GDM1 (cell line): ENCODE measurements around the gene SELENOV.

ENCODE experiments used
- DNase-seq: peaks from one replicate; lab custom pipeline; 2025; lab: John Stamatoyannopoulos, UW

Gene SELENOV

DNA sequence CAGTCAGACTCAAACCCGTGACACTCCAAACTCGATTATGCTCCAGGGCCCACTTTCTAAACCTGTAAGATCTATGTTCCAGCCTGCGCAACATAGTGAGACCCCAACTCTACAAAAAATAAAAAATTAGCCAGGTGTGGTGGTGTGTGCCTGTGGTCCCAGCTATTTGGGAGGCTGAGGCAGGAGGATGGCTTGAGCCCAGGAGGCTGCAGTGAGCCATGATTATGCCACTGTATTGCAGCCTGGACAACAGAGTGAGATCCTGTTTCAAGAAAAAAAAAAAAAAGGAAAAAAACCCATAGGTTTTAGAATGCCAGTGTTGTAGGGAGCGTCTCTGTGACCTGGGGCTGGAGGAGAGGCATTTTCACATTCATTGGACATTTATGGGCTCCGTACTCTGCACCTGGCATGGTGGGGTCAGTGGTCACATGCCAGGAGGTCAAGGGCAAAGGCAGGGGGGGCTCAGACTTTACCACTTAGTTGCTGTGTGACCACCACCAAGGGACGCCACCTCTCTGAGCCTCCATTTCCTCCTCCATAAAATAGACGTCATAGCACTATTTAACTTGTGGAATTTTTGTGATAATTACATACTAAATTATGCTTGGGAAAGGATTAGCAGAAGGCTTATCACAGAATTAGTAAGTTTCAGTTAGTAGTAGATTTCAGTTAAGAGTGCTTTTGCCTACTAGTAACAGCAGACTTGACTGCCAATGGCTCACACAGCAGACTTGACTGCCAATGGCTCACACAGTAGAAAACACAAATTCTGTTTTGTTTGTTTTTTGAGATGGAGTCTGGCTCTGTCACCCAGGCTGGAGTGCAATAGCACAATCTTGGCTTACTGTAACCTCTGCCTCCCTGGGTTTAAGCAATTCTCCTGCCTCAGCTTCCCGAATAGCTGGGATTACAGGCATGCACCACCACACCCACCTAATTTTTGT lies 5.9 kb downstream of the SELENOV start:
- DNase-seq = no peak

- no peak for DNase-seq
Measured at GRCh38 chr19:39524495-39524894, 9.6 kb downstream of the SELENOV start.

- no peak for DNase-seq
Measured at GRCh38 chr19:39525205-39525604, 10.3 kb downstream of the SELENOV start.

- DNase-seq = no peak
Measured at GRCh38 chr19:39531834-39532232, 16.9 kb downstream of the SELENOV start.

GRCh38 chr19:39532233-39533002 lies 17.5 kb downstream of the SELENOV start, which contains the start of gene EID2B:
EID2B (minus strand) TSS chr19:39532852; CDS start chr19:39532802, 50 bp downstream.
- peak; percentile 95 for DNase-seq

DNA sequence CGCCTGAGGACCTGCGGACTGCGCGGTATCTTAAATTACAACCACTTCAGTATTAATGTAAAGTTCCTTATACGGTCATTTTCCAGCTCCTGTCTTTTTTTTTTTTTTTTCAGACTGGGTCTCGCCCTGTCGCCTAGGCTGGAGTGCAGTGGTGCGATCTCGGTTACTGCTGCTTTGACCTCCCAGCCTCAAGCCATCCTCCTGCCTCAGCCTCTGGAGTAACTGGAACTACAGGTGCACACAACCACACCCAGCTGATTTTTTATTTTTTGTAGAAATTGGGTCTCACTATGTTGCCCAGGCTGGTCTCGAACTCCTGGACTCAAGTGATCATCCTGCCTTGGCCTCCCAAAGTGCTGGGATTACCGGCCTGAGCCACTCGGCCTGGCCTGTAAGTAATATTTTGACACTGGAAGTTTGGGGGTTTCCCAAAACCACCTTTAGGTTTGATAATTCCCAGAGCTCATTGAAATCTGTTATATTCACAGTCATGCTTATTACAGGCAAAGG lies 18.1 kb downstream of the SELENOV start:
- DNase-seq = no peak

GRCh38 chr19:39533791-39534190 lies 18.9 kb downstream of the SELENOV start:
- DNase-seq = no peak

GRCh38 chr19:39539165-39539517 lies 24.2 kb downstream of the SELENOV start:
- no peak for DNase-seq

DNA sequence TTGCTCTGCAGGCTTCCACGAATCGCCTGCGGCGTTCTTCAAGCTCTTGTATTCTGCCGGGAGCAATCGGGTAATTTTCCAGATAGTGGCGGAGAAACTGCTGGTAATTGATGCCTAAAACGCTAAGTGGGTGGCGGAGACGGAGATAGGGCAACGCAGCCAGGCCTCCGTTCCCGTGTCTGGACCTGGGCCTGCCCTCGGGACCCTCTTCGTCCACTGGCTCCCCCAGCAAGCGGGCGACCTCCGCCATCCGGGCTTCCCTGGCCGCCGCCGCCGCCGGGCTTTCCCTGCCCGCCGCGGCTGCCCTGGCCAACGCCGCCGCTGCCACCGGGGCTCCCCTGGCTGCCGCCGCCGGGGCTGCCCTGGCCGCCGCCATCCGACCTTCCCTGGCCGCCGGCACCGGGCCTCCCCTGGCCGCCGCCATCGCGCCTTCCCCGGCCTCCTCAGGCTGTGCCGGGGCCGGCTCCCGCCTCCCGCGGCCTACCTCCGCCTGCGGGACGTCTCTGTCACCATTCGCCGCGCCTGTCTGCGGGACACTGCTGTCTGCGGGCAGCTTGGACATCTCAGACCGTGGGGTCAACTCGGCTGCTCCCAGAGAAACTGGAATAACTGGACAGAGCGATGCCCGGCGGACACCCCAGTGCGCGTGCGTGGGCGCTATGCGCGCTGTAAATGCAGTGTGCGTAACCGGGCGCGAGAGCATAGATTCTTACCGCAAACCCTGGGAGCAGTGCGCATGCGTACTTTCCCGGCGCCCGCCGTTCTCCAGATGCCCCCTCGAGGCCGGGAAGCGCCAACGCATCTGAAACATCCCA lies 24.8 kb downstream of the SELENOV start, which contains the start of gene EID2:
EID2 (minus strand) TSS at position 644 of the 815 bp plus-strand sequence; CDS start at position 562, 82 bp downstream.
- peak; percentile 90 for DNase-seq

DNA sequence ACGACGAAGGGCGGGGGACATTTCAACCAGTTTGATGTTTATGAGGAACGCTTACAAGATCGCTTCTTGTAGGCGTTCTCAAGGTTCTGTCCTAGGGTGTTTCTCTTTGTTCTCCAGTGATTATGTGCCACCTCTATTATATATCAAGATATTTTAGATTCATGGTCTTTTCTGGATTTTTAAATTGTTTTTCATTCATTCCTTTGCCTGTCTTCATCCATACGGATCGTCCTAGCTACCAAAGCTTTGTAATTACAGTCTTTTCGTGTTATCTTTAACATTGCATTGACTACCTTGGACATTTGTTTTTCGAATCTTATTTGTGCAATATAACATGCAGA lies 25.4 kb downstream of the SELENOV start:
- no peak for DNase-seq

DNA sequence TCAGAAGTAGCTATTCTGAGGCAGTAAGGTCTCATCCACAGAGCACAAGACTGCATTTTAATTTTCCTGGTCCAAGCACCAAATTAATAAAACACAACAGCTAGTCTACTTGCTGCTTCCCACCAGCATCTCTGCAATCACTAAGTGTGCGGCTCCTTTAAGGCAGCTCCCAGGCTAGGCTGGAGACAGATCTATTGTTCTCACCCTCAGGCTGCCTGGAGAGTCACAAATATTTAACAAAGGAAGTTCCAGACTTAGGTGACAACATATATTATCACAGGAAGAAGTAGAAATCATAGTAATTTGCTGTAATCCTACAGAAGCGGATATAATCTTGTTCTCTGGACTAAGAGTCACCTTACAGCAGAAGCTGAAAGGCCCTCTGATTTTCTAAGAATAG lies 27.3 kb downstream of the SELENOV start:
- DNase-seq = no peak

- no peak for DNase-seq
Measured at GRCh38 chr19:39543477-39543857, 28.5 kb downstream of the SELENOV start.

DNA sequence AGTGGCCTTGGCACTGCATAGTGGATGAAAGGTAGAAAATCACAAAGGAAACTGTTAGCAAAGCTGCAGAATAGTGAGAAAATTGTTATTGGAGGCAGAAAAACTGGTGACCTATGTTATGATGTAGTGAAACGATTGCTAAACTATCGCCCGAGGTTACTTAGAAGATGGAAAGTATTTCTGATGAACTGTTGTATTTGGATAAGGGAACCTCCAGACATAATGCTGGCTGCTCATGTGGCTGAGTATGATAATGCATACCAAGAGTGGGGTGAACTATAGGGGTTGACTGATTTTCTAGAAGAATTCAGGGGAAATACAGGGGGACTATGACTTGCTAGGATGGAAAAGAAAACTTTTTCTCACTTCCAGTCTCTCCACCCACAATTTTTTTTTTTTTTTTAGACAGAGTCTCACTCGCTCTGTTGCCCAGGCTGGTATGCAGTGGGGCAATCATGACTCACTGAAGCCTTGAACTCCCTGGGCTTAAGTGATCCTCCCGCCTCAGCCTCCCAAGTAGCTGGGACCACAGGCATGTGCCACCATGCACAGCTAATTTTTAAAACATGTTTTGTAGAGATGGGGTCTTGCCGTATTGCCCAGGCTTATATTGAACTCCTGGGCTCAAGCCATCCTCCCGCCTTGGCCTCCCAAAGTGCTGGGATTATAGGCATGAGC lies 29.4 kb downstream of the SELENOV start:
- no peak for DNase-seq

DNA sequence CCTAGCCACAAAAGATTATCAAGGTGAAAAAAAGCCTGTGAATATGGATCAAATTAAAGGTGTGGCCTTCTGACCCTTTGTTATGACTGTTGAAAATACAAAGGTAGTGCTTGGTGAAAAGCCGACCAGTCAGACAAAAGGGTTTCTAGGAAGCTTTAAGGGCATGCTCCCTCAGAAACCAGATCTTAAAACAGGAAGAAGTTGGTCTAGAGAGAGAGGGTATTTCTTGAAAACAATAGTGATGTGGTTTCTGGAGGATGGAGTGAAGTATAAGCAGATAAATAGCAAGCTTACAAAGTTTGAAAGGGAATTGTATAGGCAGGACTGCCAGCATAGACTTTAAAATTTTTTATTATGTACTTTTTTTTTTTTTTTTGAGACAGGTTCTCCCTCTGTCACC lies 30.0 kb downstream of the SELENOV start:
- no peak for DNase-seq

DNA sequence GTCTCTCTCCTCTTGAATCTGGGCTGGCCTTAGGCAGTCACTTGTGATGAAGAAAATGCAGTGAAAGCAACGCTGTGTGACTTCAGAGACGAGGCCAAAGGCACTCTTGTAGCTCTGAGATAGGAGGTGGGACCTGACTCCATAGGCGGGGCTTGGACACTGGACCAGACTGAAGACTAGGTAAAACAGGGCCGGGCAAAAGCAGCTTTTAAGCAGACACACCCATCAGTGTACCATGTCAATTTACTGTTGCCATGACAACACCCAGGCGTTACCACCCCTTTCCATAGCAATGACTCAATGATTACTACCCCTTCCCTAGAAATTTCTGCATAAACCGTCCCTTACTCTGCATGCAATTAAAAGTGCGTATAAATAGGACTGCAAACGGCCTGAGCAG lies 31.7 kb downstream of the SELENOV start:
- no peak for DNase-seq

DNA sequence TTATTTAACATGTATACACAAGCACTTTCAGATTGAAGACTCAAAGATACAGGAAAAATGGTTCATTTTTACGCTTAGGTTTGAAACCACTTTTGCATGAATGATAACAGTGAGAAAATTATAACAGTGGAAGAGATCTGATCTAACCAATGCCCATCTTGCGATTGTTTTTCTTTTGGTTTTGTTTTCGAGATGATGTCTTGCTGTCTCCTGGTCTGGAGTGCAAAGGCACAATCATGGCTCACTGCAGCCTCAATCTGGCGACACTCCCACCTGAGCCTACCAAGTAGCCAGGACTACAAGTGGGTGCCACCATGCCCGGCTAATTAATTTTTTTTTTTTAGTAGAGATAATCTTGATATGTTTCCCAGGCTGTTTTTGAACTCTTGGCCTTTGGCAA lies 35.3 kb downstream of the SELENOV start:
- DNase-seq = no peak

DNA sequence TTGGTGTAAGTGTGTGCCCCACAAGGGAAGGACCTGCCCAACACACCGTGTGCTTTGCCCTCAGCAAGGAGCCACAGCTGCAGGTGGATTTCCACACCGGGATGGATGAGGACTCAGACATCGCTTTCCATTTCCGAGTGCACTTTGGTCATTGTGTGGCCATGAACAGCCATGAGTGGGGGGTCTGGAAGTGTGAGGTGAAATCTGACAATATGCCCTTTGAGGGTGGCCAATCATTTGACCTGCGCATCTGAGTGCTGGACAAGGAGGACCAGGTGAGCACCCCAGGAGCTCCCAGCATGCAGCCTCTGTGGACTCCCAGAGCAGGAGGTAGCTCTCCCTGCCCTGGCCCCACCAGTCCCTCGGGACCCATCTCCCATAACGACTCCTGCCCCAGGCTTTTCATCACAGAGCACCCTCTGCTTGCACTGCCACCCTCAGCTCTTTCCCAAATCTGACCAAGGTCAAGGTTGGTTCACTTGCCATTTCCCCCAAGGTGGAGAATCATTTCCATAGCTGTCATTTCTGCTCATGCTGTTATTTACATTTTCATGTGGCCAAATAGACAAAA lies 38.2 kb downstream of the SELENOV start:
- no peak for DNase-seq

GRCh38 chr19:39554701-39555311 lies 39.9 kb downstream of the SELENOV start:
- DNase-seq = no peak

GRCh38 chr19:39555883-39556282 lies 40.9 kb downstream of the SELENOV start:
- DNase-seq = no peak

GRCh38 chr19:39557811-39558623 lies 43.1 kb downstream of the SELENOV start:
- DNase-seq = no peak
